ENCODE data around the gene PPP1R16B.

DNA sequence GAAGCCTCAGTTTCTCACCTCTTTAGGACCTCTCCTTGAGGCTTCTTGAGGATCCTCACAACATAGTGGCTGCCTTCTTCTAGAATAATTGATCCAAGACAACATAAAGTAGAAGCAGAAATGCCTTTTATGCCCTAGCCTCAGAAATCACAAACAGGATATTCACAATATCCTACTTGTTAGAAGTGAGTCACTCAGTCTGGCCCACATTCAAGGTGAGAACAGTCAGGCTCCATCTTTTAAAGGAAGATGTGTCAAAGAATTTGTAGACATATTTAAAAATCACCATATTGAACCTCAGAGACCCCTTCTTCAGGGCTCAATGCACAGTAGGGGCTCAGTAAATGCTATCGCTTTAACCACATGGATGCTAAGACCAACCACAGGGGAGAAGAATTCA lies 99.9 kb downstream of the PPP1R16B start:
- TF ChIP-seq NR3C1 (IDR thresholded peaks at IDR 0.05) (no peak), CBX2 (IDR thresholded peaks at IDR 0.05; ENCODE audit: borderline replicate concordance, low read depth) (no peak), POLR2AphosphoS2 (conservative IDR thresholded peaks at IDR 0.05; ENCODE audit: low read length) (no peak), POLR2A (IDR thresholded peaks at IDR 0.05; ENCODE audit: low read length) (no peak), EP300 (IDR thresholded peaks at IDR 0.05) (no peak), FOXS1 (CRISPR knock-in tag; IDR thresholded peaks at IDR 0.05) (no peak), ESRRA (IDR thresholded peaks at IDR 0.05; ENCODE audit: borderline replicate concordance, low read length) (no peak)
- TF ChIP-seq, protein P1, sequence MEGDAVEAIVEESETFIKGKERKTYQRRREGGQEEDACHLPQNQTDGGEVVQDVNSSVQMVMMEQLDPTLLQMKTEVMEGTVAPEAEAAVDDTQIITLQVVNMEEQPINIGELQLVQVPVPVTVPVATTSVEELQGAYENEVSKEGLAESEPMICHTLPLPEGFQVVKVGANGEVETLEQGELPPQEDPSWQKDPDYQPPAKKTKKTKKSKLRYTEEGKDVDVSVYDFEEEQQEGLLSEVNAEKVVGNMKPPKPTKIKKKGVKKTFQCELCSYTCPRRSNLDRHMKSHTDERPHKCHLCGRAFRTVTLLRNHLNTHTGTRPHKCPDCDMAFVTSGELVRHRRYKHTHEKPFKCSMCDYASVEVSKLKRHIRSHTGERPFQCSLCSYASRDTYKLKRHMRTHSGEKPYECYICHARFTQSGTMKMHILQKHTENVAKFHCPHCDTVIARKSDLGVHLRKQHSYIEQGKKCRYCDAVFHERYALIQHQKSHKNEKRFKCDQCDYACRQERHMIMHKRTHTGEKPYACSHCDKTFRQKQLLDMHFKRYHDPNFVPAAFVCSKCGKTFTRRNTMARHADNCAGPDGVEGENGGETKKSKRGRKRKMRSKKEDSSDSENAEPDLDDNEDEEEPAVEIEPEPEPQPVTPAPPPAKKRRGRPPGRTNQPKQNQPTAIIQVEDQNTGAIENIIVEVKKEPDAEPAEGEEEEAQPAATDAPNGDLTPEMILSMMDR (IDR thresholded peaks at IDR 0.05): no peak
- TF ChIP-seq, protein P2, sequence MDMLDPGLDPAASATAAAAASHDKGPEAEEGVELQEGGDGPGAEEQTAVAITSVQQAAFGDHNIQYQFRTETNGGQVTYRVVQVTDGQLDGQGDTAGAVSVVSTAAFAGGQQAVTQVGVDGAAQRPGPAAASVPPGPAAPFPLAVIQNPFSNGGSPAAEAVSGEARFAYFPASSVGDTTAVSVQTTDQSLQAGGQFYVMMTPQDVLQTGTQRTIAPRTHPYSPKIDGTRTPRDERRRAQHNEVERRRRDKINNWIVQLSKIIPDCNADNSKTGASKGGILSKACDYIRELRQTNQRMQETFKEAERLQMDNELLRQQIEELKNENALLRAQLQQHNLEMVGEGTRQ (IDR thresholded peaks at IDR 0.05): no peak

Measured in A549 (cell line).